ENCODE measurements around the gene GGT7.

DNA sequence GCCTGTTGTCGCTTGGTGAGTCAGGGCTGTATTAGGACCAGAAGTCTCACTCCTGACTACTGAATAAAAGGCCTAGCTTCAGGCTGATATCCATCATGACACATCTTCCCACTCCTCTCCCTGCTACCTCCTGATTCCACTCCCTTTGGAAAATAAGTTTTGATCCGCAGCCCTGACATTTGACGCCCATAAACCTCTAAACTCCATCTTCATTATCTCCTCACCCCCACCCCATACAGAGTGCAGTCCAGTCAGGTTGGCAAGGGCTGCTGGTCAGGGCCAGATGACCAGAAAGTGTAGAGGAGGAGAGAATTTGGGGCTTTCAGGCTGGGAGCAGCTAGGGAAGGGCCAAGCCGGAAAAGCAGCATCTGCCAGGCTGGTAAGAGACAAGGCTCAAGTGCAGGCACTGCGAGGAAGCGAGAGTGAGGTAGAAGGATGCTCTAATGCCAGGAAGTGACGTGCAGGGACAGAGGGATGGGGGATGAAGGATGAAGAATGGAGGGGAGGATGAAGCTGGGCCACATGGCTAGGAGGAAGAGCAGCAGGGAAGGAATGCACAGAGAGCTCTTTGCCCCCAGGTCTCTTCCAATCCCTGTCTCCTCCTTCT is 1.2 kb downstream of the GGT7 start:
- TF ChIP-seq, protein P1, sequence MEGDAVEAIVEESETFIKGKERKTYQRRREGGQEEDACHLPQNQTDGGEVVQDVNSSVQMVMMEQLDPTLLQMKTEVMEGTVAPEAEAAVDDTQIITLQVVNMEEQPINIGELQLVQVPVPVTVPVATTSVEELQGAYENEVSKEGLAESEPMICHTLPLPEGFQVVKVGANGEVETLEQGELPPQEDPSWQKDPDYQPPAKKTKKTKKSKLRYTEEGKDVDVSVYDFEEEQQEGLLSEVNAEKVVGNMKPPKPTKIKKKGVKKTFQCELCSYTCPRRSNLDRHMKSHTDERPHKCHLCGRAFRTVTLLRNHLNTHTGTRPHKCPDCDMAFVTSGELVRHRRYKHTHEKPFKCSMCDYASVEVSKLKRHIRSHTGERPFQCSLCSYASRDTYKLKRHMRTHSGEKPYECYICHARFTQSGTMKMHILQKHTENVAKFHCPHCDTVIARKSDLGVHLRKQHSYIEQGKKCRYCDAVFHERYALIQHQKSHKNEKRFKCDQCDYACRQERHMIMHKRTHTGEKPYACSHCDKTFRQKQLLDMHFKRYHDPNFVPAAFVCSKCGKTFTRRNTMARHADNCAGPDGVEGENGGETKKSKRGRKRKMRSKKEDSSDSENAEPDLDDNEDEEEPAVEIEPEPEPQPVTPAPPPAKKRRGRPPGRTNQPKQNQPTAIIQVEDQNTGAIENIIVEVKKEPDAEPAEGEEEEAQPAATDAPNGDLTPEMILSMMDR (IDR thresholded peaks at IDR 0.05; ENCODE audit: insufficient read depth, low read depth, low read length), result no peak
- no peak for TF ChIP-seq EZH2 (IDR thresholded peaks at IDR 0.05; ENCODE audit: insufficient read depth, low read length)
